Subcutaneous adipose tissue (tissue), 4 donors: Measurements from ENCODE around the gene GPR137. TPM values are rescaled to one million over a fixed set of nuclear protein-coding genes. Genes with fewer than 3 reads are reported as not detected.

Source experiments
- total RNA-seq, 4 donors: library from RNA; depleted of rRNA; stranded (reverse); fragments of >200 nt; gene quantifications; one replicate each; pipeline ENCODE4 v1.1.0, GENCODE V29; 2016
- TF ChIP-seq, protein P1 (sequence below): fragments of 450-650 bp; IDR thresholded peaks from one replicate; pipeline ENCODE4 v1.5.1; 2016; ENCODE audit warnings: low read depth, mild to moderate bottlenecking, control low read depth, antibody characterized with exemption, moderate library complexity

GPR137 gene
- total RNA-seq, 4 donors from 2014 or later: 7.7 to 18.1 (median 14.7) TPM

DNA sequence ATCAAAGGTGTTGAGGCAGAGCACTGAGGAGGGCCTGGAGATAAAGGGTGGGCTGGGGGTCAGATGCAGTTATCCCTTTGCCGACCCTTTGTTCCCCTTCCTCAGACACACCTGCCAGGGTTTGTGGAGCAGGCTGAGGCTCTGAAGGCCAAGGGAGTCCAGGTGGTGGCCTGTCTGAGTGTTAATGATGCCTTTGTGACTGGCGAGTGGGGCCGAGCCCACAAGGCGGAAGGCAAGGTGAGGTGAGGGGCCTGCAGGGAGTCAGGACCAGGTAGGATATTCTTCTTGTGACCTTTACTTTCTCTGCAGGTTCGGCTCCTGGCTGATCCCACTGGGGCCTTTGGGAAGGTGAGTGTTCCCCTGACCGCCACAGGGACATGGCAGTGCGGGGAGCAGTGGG is 34.9 kb downstream of the GPR137 start:
- TF ChIP-seq, protein P1, sequence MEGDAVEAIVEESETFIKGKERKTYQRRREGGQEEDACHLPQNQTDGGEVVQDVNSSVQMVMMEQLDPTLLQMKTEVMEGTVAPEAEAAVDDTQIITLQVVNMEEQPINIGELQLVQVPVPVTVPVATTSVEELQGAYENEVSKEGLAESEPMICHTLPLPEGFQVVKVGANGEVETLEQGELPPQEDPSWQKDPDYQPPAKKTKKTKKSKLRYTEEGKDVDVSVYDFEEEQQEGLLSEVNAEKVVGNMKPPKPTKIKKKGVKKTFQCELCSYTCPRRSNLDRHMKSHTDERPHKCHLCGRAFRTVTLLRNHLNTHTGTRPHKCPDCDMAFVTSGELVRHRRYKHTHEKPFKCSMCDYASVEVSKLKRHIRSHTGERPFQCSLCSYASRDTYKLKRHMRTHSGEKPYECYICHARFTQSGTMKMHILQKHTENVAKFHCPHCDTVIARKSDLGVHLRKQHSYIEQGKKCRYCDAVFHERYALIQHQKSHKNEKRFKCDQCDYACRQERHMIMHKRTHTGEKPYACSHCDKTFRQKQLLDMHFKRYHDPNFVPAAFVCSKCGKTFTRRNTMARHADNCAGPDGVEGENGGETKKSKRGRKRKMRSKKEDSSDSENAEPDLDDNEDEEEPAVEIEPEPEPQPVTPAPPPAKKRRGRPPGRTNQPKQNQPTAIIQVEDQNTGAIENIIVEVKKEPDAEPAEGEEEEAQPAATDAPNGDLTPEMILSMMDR: no peak

DNA sequence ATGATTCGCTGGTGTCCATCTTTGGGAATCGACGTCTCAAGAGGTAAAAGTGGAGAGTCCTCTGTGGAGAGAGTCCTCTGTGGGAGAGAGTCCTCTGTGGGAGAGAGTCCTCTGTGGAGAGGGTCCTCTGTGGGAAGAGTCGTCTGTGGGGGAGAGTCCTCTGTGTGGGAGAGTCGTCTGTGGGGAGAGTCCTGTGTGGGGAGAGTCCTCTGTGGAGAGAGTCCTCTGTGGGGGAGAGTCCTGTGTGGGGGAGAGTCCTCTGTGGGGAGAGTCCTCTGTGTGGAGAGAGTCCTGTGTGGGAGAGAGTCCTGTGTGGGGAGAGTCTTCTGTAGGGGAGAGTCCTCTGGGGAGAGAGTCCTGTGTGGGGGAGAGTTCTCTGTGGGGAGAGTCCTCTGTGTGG is 35.4 kb downstream of the GPR137 start:
- TF ChIP-seq, protein P1: no peak

DNA sequence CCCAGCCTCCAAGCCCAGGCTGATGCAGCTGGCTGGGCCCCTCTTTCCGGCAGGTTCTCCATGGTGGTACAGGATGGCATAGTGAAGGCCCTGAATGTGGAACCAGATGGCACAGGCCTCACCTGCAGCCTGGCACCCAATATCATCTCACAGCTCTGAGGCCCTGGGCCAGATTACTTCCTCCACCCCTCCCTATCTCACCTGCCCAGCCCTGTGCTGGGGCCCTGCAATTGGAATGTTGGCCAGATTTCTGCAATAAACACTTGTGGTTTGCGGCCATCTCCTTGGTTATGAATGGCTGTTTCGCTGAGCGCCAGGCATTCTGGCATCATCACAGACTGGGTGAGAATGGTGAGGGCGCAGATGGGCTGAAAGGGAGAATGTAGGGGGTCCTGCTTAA is 35.9 kb downstream of the GPR137 start:
- TF ChIP-seq, protein P1: no peak

DNA sequence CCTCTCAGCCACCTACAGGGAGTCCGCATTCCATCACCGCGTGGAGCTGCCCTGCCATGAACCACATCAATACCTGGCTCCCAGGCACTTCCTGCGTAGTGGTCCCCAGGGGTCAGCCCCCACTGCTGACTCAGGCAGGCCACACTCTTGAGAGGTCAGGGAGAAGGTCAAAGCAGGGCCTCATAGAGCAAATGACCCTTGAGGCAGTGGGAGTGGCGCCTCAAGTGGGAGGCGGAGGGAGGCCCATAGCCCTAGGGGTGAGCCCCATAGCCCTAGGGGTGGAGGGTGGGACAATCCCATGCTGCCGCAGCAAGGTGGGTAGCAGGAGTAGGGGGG is 37.2 kb downstream of the GPR137 start:
- TF ChIP-seq, protein P1: no peak

DNA sequence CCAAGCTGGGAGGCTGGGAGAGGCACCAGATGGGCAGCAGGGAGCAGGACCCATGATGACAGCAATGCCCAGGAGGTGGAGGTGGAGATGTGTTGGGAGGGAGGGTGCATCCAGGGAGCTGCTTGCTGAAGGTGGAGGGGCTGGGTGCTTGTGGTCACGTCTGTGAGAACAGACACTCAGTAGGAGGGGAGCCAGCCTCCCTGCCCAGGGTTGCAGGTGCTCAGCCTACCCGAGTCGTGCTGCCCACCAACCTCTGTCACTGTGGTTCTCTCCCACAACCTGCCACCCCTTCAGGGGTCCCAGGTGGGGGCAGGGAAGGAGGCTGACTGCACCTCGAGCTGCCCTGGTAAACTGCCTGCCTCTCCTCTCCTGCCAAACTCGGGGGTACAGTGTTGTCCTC is 37.7 kb downstream of the GPR137 start:
- TF ChIP-seq, protein P1: no peak

DNA sequence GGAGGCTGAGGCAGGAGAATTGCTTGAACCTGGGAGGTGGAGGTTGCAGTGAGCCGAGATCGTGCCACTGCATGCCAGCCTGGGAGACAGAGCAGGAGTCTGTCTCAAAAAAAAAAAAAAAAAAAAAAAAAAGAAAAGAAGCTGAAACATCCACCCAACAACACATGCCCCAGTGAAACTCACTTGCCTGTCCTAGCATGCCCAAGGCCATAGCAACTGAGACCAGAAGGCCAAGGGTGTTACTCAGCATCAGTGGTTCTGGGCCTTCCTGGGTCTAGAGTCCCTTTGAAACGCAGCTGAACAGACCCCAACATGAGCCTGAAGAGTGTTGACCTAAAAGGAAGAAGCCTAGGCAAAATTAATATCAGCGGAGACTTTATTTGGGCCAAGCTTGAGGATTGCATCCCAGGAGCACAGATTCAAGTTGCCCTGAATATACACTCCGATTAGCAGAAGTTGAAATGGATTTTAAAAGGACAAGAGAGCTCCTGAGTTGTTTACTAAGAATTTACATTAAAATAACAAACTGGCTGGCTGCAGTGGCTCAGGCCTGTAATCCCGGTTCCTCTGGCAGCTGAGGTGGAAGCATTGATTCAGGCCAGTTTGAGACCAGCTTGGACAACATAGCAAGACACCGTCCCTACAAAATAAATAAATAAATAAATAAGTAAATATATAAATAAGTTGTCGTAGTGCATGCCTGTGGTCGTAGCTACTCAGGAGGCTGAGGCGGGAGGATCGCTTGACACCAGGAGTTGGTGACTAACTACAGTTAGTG is 39.2 kb downstream of the GPR137 start:
- TF ChIP-seq, protein P1: no peak

DNA sequence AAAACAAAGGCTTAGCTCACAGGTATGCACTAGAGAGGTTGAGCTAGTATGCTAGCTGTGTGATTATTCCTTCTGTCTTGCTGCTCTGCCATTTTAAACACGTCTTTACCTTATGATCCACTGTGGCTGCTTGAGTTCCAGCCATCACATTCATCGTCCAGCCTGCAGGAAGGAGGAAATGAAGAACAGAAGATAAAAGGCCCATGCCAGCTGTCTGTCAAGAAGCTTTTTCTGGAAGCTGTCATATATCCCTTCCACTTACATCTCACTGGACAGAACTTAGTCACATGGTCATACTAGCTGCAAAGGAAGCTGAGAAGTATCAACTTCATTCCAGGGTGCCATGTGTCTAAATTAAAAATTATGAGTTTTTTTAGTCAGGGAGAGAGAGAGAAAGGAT is 41.7 kb downstream of the GPR137 start:
- TF ChIP-seq, protein P1: no peak
